Natural killer cell (primary cell): ENCODE results near the gene ZNF574. TPM values are rescaled to one million over a fixed set of nuclear protein-coding genes. Genes with fewer than 3 reads are reported as not detected.

Source experiments
- ATAC-seq, 3 donors: fragments of 150-1000 bp in 2 of 3; fragments of 200-7000 bp in 1 of 3; cut with Tn5 transposase; 1 replicate in 1 of 3; 2 replicates in 2 of 3; pipeline ENCODE4 v1.10.0; 2021; ENCODE audit warnings: mild to moderate bottlenecking in 2 of 3, moderate library complexity in 2 of 3
- DNase-seq, 2 donors: peaks; one replicate each; pipeline versions ENCODE4 v3.0.0 to v3.0.0-alpha.2; 2013 to 2021; ENCODE audit warnings: mixed read lengths in 1 of 2
- H3K27ac ChIP-seq: one replicate; pipeline ENCODE4 v1.5.1; 2013; ENCODE audit warnings: mild to moderate bottlenecking, low read length
- H3K27me3 ChIP-seq: one replicate; pipeline ENCODE4 v1.6.1; 2013; ENCODE audit warnings: low read length; ENCODE audit not compliant: control insufficient read depth, insufficient read depth
- H3K36me3 ChIP-seq: one replicate; pipeline ENCODE4 v1.6.1; 2013; ENCODE audit warnings: low read length; ENCODE audit not compliant: control insufficient read depth, insufficient read depth
- H3K4me1 ChIP-seq: one replicate; pipeline ENCODE4 v1.6.1; 2013; ENCODE audit warnings: low read length; ENCODE audit not compliant: control insufficient read depth, insufficient read depth
- H3K4me3 ChIP-seq: one replicate; pipeline ENCODE4 v1.5.1; 2013; ENCODE audit warnings: low read length
- H3K9me3 ChIP-seq: one replicate; pipeline ENCODE4 v1.6.1; 2013; ENCODE audit warnings: low read length; ENCODE audit not compliant: control insufficient read depth, insufficient read depth
- H3K27ac Mint-ChIP-seq, 2 donors: one replicate each; pipeline ENCODE4 v1.8.0; 2022; ENCODE audit warnings: mild to moderate bottlenecking in 2 of 2, mixed read lengths in 2 of 2, moderate library complexity in 1 of 2
- H3K27me3 Mint-ChIP-seq, 2 donors: one replicate each; pipeline ENCODE4 v1.8.0; 2022; ENCODE audit warnings: low read depth in 2 of 2, mixed read lengths in 2 of 2
- H3K36me3 Mint-ChIP-seq: one replicate; pipeline ENCODE4 v1.8.0; 2022; ENCODE audit warnings: mixed read lengths
- H3K4me1 Mint-ChIP-seq, 2 donors: one replicate each; pipeline ENCODE4 v1.8.0; 2022; ENCODE audit warnings: mixed read lengths in 2 of 2
- H3K4me3 Mint-ChIP-seq: one replicate; pipeline ENCODE4 v1.8.0; 2022; ENCODE audit warnings: mild to moderate bottlenecking, moderate library complexity, mixed read lengths
- H3K9me3 Mint-ChIP-seq, 2 donors: one replicate each; pipeline ENCODE4 v1.8.0; 2022; ENCODE audit warnings: mixed read lengths in 2 of 2
- WGBS: methylation state at CpG from one replicate; pipeline ENCODE4 v1.1.7; 2013; ENCODE audit warnings: missing lambda C conversion rate; ENCODE audit not compliant: insufficient coverage; 5-methylcytosine and 5-hydroxymethylcytosine counted together
- intact Hi-C: fragments of 100-400 bp; cut with micrococcal nuclease; formaldehyde crosslinking; loops from one replicate; pipeline ENCODE4 v1.14.2; 2022
- total RNA-seq, 4 donors: library from RNA; stranded (reverse); fragments of 120-200 nt in 1 of 4; gene quantifications; one replicate each; pipeline versions ENCODE4 v1.2.3 to v1.2.4, GENCODE V29; 2013 to 2022
- TF ChIP-seq, protein P1 (sequence below): fragments of 200-600 bp; IDR thresholded peaks from one replicate; pipeline ENCODE4 v1.8.0; 2022; ENCODE audit warnings: antibody characterized with exemption

The ZNF574 gene
- total RNA-seq, 3 donors from 2014 or later (not counting 1 experiment from before 2014, with no cell fraction given) = 21.6 to 23.7 (median 23.1) TPM

DNA sequence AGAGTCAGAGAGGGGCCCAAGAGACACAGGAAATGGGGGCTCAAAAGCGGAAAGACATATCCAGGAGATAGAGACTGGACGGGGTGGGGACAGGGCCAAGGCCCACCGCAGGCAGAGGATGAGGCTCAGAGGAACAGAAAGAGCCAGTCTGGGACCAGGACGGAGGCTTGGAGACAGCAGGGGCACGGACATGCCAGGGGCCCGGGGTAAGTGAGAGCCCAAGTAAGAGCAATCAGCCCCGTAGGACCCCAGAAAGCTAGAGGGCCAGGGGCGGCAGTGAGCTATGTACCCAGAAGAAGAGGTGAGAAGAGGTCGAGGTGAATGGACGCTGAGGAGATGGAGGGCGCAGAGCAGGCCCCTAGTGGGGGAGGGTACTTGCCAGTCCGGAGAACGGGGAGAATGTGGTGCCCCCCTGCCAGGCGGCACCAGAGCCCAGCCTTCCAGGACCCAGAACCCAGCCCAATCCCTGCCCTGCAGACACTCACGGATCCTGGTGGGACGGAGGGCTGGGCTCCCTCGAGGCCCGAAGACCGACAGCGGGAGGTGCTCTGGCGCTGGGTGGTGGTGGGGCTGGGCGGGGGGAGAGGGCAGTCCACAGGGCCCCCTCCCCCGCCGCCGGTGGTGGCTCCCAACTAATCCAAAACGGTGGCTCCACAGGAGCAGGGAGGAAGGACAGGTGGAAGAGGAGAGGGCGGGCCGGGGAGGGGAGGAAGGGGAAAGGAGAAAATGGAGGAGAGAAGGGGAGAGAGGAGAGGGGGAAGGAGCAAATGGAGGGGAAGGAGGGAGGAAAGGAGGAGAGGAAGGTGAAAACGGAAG lies 7.0 kb upstream of the ZNF574 start:
- ATAC-seq (no peak), DNase-seq (no peak)
- H3K27me3 Mint-ChIP-seq = peaks cover 0 to 16% of the 10 kb centered on the region in 2 donors
- no peaks in the 10 kb centered on the region for H3K4me1 Mint-ChIP-seq
- Histone ChIP-seq H3K4me3 (no peak overlapping the region), H3K4me1 (peaks cover 8% of the 10 kb centered on the region), H3K27me3 (peaks cover 10% of the 10 kb centered on the region), H3K27ac (no peak overlapping the region), H3K9me3 (no peaks in the 10 kb centered on the region), H3K36me3 (no peaks in the 10 kb centered on the region)
- 17% methylated on average over 29 of the region's 29 CpGs for WGBS
- no peak overlapping the region for H3K4me3 Mint-ChIP-seq
- TF ChIP-seq, protein P1, sequence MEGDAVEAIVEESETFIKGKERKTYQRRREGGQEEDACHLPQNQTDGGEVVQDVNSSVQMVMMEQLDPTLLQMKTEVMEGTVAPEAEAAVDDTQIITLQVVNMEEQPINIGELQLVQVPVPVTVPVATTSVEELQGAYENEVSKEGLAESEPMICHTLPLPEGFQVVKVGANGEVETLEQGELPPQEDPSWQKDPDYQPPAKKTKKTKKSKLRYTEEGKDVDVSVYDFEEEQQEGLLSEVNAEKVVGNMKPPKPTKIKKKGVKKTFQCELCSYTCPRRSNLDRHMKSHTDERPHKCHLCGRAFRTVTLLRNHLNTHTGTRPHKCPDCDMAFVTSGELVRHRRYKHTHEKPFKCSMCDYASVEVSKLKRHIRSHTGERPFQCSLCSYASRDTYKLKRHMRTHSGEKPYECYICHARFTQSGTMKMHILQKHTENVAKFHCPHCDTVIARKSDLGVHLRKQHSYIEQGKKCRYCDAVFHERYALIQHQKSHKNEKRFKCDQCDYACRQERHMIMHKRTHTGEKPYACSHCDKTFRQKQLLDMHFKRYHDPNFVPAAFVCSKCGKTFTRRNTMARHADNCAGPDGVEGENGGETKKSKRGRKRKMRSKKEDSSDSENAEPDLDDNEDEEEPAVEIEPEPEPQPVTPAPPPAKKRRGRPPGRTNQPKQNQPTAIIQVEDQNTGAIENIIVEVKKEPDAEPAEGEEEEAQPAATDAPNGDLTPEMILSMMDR = no peak
- intact Hi-C loops = no loop called here
- H3K27ac Mint-ChIP-seq = no peak overlapping the region
- H3K36me3 Mint-ChIP-seq = no peaks in the 10 kb centered on the region
- no peaks in the 10 kb centered on the region for H3K9me3 Mint-ChIP-seq

- Histone ChIP-seq H3K36me3 (no peaks in the 10 kb centered on the region), H3K4me3 (no peak within 1 kb of the TSS), H3K27me3 (peaks cover 10% of the 10 kb centered on the region), H3K9me3 (no peaks in the 10 kb centered on the region), H3K27ac (no peak within 1 kb of the TSS), H3K4me1 (peaks cover 10% of the 10 kb centered on the region)
- H3K4me1 Mint-ChIP-seq = peaks cover 0 to under 1% of the 10 kb centered on the region in 2 donors
- peaks cover 0 to 13% of the 10 kb centered on the region in 2 donors for H3K27me3 Mint-ChIP-seq
- peak in 1 of 2 donors; percentile 12 for DNase-seq
- H3K4me3 Mint-ChIP-seq = no peak within 1 kb of the TSS
- TF ChIP-seq, protein P1 = no peak
- H3K27ac Mint-ChIP-seq = no peak within 1 kb of the TSS
- 15% methylated on average over 26 of the region's 29 CpGs for WGBS
- no peaks in the 10 kb centered on the region for H3K36me3 Mint-ChIP-seq
- no peaks in the 10 kb centered on the region for H3K9me3 Mint-ChIP-seq
- intact Hi-C loops = no loop called here
- no peak for ATAC-seq
These were observed 6.2 kb upstream of the ZNF574 start, which contains the start of gene GRIK5 for GRCh38 chr19:42069619-42070351. Gene GRIK5 (minus strand): TSS chr19:42070206. CDS start chr19:42065770, 4,436 bp downstream.

DNA sequence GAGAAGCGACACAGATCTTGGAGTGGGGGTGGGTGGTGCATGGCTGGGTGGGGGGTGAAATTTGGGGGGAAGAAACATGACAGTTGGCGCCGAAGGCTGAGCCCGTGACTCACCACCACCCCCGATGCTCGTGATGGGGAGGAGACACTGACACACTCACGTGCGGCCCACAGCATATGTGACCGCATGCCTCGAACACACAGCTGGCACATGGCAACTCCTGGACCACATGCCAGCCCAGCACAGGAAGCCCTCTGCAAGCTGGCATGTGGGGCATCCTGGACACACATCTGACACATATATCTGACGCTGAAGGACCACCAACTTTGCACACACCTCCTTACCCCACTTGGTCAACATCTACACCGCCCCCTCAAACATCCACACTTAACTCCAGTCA lies 4.7 kb upstream of the ZNF574 start:
- Mint-ChIP-seq H3K4me3 (no peak overlapping the region), H3K4me1 (peaks cover 12 to 16% of the 10 kb centered on the region in 2 donors), H3K36me3 (no peaks in the 10 kb centered on the region), H3K27me3 (peaks cover 0 to 13% of the 10 kb centered on the region in 2 donors), H3K9me3 (no peaks in the 10 kb centered on the region), H3K27ac (no peak overlapping the region)
- intact Hi-C loops = no loop called here
- Histone ChIP-seq H3K36me3 (no peaks in the 10 kb centered on the region), H3K4me1 (peaks cover 17% of the 10 kb centered on the region), H3K4me3 (no peak overlapping the region), H3K27ac (no peak overlapping the region), H3K9me3 (no peaks in the 10 kb centered on the region), H3K27me3 (peaks cover 10% of the 10 kb centered on the region)
- DNase-seq (no peak), ATAC-seq (no peak)
- WGBS = 87% methylated on average over 11 of the region's 12 CpGs
- TF ChIP-seq, protein P1 = no peak
